Kidney glomerular epithelial cell (primary cell): ENCODE data around the gene SLC11A1.

Experiments
- DNase-seq: peaks from one replicate; lab custom pipeline; 2025; lab: John Stamatoyannopoulos, UW

The SLC11A1 gene

GRCh38 chr2:218394298-218395089, 12.4 kb downstream of the SLC11A1 start:
- DNase-seq: no peak

- no peak for DNase-seq
Measured at GRCh38 chr2:218395090-218395444, 13.0 kb downstream of the SLC11A1 start.

GRCh38 chr2:218395456-218395825, 13.4 kb downstream of the SLC11A1 start:
- DNase-seq: no peak

- peak; percentile 89 for DNase-seq
Measured at GRCh38 chr2:218395826-218396687, 14.0 kb downstream of the SLC11A1 start.

GRCh38 chr2:218396688-218397462, 14.8 kb downstream of the SLC11A1 start:
- no peak for DNase-seq

- no peak for DNase-seq
Measured at GRCh38 chr2:218397463-218397819, 15.4 kb downstream of the SLC11A1 start.

- peak; percentile 36 for DNase-seq
Measured at GRCh38 chr2:218397820-218398436, 15.9 kb downstream of the SLC11A1 start.

GRCh38 chr2:218398437-218399390, 16.6 kb downstream of the SLC11A1 start:
- no peak for DNase-seq

- DNase-seq: peak; percentile 79
Measured at GRCh38 chr2:218399391-218400166, 17.5 kb downstream of the SLC11A1 start, which contains the start of gene CTDSP1. Gene CTDSP1 (plus strand): TSS chr2:218399868. CDS start chr2:218400091, 223 bp downstream.

GRCh38 chr2:218400167-218400929, 18.3 kb downstream of the SLC11A1 start:
- no peak for DNase-seq

GRCh38 chr2:218400930-218401881, 19.1 kb downstream of the SLC11A1 start:
- no peak for DNase-seq

GRCh38 chr2:218401890-218402289, 19.8 kb downstream of the SLC11A1 start:
- no peak for DNase-seq

- DNase-seq: no peak
Measured at GRCh38 chr2:218402491-218402901, 20.4 kb downstream of the SLC11A1 start.

- DNase-seq: no peak
Measured at GRCh38 chr2:218402911-218403411, 20.9 kb downstream of the SLC11A1 start.

- no peak for DNase-seq
Measured at GRCh38 chr2:218403810-218404209, 21.7 kb downstream of the SLC11A1 start.

GRCh38 chr2:218404351-218405085, 22.4 kb downstream of the SLC11A1 start:
- DNase-seq: no peak

- no peak for DNase-seq
Measured at GRCh38 chr2:218405086-218405745, 23.1 kb downstream of the SLC11A1 start.
